C4-2B (cell line): ENCODE data around the gene XRCC5.

Experiments used
- CTCF ChIP-seq: fragments of 450-650 bp; conservative IDR thresholded peaks from 2 replicates; pipeline ENCODE4 v1.5.1; 2017; ENCODE audit warnings: mild to moderate bottlenecking
- ZFX ChIP-seq: fragments of 450-650 bp; IDR thresholded peaks from 2 replicates; pipeline ENCODE4 v1.6.1; 2017

GRCh38 chr2:216222650-216223352 is 113.7 kb downstream of the XRCC5 start:
- TF ChIP-seq CTCF = peak; percentile 32
- no peak for TF ChIP-seq ZFX
